GM20000 (cell line): ENCODE measurements around the gene BCL7B.
"Not testable (repeated sequence)": the region's sequence is repeated elsewhere in the genome, so short reads cannot be mapped to it uniquely, and the experiment has no call there.

Source experiments
- DNase-seq: peaks from one replicate; pipeline ENCODE4 v3.0.0; 2012; ENCODE audit warnings: low spot score
- TF ChIP-seq, protein P1 (sequence below): IDR thresholded peaks from 2 replicates; pipeline ENCODE4 v1.5.1; 2012; ENCODE audit warnings: mild to moderate bottlenecking, control low read depth; ENCODE audit errors: extremely low read depth, missing control alignments

Gene BCL7B

DNA sequence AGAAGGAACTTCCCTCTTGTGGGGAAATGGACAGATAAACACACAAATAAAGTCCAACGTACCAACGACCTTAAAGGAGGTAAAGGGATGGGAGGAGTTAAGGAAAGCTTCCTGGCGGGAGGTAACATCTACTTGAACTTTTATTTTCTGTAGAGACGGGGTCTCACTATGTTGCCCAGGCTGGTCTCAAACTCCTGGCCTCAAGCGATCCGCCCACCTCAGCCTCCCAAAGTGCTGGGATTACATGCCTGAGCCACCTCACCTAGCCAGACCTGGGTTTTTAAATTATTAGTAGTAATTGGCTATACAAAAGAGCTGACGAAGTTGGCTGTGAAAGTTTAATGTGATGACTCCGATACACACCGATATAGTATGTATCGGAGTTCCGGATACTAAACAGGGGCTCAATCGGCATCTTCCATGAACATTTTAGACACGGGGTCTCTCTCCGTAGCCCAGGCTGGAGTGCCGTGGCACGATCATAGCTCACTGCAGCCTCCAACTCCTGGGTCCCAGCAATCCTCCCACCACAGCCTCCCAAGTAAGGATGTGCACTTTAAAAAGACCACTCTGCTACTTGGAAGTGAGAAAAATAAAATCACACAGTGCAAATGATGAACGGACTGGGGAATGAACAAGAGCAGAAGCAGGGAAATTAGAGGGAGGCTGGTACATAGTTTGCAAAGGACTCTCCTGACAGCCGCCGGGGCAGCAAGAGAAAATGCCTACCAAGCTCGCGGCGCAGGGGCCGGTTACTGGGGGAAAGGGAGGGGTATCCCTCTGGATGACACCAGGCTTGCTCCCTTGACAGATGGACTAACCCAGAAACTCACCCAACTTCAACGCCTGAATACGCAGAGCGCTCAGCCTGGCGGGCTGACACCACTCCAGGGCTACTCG lies 1.0 kb downstream of the BCL7B start:
- TF ChIP-seq, protein P1, sequence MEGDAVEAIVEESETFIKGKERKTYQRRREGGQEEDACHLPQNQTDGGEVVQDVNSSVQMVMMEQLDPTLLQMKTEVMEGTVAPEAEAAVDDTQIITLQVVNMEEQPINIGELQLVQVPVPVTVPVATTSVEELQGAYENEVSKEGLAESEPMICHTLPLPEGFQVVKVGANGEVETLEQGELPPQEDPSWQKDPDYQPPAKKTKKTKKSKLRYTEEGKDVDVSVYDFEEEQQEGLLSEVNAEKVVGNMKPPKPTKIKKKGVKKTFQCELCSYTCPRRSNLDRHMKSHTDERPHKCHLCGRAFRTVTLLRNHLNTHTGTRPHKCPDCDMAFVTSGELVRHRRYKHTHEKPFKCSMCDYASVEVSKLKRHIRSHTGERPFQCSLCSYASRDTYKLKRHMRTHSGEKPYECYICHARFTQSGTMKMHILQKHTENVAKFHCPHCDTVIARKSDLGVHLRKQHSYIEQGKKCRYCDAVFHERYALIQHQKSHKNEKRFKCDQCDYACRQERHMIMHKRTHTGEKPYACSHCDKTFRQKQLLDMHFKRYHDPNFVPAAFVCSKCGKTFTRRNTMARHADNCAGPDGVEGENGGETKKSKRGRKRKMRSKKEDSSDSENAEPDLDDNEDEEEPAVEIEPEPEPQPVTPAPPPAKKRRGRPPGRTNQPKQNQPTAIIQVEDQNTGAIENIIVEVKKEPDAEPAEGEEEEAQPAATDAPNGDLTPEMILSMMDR: no peak
- no peak for DNase-seq

DNA sequence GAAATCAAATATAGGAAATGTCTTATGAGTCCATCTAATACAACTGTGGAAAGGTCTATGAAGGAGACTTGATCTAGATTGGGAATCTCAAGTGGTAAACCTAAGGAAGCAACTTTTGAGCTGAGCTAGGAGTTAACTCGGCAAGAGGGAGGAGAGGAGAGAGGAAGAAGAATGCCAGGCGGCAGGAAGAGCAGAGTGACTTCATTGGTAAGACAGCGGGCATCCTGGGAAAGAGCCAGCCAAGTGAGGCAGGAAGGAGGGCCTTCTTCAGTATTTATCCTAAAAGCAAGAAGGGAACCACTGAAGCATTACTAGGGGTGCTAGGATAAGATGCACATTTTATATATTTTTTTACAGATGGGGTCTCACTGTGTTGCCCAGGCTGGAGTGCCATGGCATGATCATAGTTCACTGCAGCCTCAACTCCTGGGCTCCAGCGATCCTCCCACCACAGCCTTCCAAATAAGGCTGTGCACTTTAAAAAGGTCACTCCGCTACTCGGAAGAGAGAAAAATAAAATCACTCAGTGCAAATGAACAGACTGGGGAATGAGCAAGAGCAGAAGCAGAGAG lies 2.0 kb downstream of the BCL7B start:
- TF ChIP-seq, protein P1: no peak
- DNase-seq: no peak

DNA sequence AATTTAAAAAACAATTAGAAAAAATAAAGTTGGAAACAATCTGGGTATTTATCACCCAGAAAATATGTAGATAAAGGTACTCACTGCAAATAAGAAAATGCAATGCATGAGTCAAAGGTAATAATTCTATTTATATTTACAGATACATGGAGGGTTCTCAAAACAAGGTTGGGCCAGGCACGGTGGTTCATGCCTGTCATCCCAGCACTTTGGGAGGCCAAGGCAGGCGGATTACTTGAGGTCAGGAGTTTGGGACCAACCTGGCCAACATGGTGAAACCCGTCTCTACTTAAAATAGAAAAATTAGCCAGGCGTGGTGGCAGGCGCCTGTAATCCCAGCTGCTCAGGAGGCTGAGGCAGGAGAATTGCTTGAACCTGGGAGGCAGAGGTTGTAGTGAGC lies 7.4 kb downstream of the BCL7B start:
- not testable (repeated sequence) for DNase-seq

DNA sequence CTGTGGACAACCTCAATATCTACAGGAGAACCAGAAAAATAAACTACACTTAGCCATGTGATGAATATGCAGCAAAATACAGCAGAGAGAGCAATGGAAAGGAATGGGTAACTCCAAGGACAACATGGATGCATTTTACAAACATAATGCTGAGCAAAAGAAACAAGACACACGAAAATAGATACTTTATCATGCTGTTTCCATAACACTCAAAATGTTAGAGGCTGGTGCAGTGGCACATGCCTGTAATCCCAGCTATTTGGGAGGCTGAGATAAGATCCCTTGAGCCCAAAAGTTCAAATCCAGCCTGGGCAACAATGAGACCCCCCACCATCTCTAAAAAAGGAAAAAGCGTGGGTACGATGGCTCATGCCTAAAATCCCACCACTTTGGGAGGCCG lies 8.3 kb downstream of the BCL7B start:
- DNase-seq: no peak
- TF ChIP-seq, protein P1: no peak

DNA sequence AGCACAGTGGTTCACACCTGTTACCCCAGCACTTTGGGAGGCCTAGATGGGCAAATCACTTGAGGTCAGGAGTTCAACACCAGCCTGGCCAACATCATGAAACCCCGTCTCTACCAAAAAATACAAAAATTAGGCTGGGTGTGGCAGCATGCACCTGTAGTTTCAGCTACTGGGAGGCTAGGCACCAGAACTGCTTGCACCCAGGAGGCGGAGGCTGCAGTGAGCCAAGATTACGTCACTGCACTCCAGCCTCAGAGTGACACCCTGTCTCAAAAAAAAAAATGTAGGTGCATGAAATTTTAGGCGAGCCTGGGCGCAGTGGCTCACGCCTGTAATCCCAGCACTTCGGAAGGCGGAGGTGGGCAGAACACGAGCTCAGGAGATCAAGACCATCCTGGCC lies 9.6 kb downstream of the BCL7B start:
- TF ChIP-seq, protein P1: no peak
- no peak for DNase-seq

DNA sequence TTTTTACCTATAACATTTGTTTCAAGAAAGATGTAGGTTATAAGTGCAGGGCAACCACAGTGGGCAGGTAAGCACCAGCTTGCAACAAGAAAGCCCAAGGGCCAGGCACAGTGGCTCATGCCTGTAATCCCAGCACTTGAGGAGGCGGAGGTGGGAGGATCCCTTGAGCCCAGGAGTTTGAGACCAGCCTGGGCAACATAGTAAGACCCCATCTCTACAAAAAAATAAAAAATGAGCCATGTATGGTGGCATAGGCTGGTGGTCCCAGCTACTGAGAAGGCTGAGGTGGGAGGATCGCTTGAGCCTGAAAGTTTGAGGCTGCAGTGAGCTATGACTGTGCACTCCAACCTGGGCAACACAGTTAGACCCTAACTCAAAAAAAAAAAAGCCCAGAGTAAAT lies 12.8 kb downstream of the BCL7B start:
- TF ChIP-seq, protein P1: no peak

DNA sequence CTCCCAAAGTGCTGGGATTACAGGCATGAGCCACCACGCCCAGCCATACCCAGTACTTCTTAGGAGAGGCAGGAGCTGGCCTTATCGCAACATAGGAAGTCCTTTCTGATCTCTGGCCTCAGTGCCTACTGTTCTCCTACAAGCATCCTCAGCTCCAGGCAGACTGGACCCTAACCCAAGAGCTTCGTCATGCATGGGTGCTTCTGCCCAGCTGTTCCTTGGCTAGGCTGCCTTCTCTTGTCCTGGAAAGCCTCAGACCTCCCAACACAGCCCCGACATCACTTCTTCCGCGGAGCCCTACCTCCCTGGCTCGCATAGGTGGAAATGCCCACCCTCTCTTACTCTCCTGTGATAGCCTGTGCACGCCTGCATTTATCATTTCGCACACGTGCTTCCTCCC lies 15.8 kb downstream of the BCL7B start:
- no peak for DNase-seq

More for the DNA sequence above, 12.8 kb downstream of the BCL7B start:
- DNase-seq: no peak

More for the DNA sequence above, 15.8 kb downstream of the BCL7B start:
- TF ChIP-seq, protein P1: no peak
